ENCODE data around the gene MVB12B.

The MVB12B gene

DNA sequence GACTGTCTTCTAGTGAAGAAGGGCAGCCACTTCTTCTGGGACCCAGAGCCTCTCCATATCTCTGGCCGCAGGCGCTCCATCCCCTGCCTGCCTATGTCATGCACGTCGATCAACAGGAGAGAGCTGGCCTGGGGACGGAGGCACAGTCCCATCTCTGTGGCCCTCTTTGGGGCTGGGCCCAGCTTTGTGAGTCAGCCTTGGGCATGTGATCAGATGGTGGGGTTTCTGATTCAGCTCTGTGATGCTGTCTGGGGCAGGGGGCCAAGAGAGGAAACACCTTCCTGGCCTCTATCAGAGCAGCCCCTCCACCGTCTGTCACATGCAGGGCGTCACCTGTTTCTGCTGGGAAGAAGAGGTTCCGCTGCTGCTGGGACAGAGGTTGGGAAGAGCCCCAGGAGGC, 72.6 kb downstream of the MVB12B start:
- TF ChIP-seq POLR2AphosphoS5 (IDR thresholded peaks at IDR 0.05; ENCODE audit: low read depth, low read length), result no peak
- no peak for TF ChIP-seq FOXP2 (optimal IDR thresholded peaks at IDR 0.05; ENCODE audit: borderline replicate concordance, extremely low read depth, extremely low read length, insufficient read depth)
- no peak for TF ChIP-seq SIN3A (IDR thresholded peaks at IDR 0.05; ENCODE audit: borderline replicate concordance, insufficient read depth, low read length)
- TF ChIP-seq, protein P1, sequence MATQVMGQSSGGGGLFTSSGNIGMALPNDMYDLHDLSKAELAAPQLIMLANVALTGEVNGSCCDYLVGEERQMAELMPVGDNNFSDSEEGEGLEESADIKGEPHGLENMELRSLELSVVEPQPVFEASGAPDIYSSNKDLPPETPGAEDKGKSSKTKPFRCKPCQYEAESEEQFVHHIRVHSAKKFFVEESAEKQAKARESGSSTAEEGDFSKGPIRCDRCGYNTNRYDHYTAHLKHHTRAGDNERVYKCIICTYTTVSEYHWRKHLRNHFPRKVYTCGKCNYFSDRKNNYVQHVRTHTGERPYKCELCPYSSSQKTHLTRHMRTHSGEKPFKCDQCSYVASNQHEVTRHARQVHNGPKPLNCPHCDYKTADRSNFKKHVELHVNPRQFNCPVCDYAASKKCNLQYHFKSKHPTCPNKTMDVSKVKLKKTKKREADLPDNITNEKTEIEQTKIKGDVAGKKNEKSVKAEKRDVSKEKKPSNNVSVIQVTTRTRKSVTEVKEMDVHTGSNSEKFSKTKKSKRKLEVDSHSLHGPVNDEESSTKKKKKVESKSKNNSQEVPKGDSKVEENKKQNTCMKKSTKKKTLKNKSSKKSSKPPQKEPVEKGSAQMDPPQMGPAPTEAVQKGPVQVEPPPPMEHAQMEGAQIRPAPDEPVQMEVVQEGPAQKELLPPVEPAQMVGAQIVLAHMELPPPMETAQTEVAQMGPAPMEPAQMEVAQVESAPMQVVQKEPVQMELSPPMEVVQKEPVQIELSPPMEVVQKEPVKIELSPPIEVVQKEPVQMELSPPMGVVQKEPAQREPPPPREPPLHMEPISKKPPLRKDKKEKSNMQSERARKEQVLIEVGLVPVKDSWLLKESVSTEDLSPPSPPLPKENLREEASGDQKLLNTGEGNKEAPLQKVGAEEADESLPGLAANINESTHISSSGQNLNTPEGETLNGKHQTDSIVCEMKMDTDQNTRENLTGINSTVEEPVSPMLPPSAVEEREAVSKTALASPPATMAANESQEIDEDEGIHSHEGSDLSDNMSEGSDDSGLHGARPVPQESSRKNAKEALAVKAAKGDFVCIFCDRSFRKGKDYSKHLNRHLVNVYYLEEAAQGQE (IDR thresholded peaks at IDR 0.05; ENCODE audit: insufficient read depth in 1 of 2, low read depth in 2 of 2, low read length in 2 of 2), result no peak
- TF ChIP-seq TAF1 (IDR thresholded peaks at IDR 0.05; ENCODE audit: borderline replicate concordance, insufficient read depth, low read length), result no peak

DNA sequence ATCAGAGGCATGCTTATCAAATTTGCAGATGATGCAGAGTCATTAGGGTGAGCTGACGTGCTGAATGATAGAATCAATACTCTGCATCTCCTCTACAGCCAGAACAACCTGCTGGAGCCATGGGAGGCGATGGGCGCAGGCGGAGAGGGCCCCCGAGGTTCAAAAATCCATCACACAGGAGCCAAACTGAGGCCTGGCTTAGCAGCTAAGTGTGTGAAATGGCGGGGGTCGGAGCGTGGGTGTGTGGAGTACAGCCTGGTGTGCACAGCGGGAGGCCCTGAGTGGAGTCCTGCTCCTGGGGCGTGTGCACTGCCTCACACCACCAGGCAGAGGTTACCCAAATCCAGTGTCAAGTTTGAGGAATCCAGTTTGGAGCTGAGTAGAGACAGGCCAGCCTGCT, 73.2 kb downstream of the MVB12B start:
- TF ChIP-seq TAF1 (IDR thresholded peaks at IDR 0.05; ENCODE audit: borderline replicate concordance, insufficient read depth, low read length) (no peak), SIN3A (IDR thresholded peaks at IDR 0.05; ENCODE audit: borderline replicate concordance, insufficient read depth, low read length) (no peak), POLR2AphosphoS5 (IDR thresholded peaks at IDR 0.05; ENCODE audit: low read depth, low read length) (no peak), FOXP2 (optimal IDR thresholded peaks at IDR 0.05; ENCODE audit: borderline replicate concordance, extremely low read depth, extremely low read length, insufficient read depth) (no peak)
- TF ChIP-seq, protein P1 (IDR thresholded peaks at IDR 0.05; ENCODE audit: insufficient read depth in 1 of 2, low read depth in 2 of 2, low read length in 2 of 2), result no peak

- TF ChIP-seq FOXP2 (optimal IDR thresholded peaks at IDR 0.05; ENCODE audit: borderline replicate concordance, extremely low read depth, extremely low read length, insufficient read depth) (no peak), TAF1 (IDR thresholded peaks at IDR 0.05; ENCODE audit: borderline replicate concordance, insufficient read depth, low read length) (no peak), POLR2AphosphoS5 (IDR thresholded peaks at IDR 0.05; ENCODE audit: low read depth, low read length) (no peak), SIN3A (IDR thresholded peaks at IDR 0.05; ENCODE audit: borderline replicate concordance, insufficient read depth, low read length) (no peak)
- TF ChIP-seq, protein P1 (IDR thresholded peaks at IDR 0.05; ENCODE audit: insufficient read depth in 1 of 2, low read depth in 2 of 2, low read length in 2 of 2), result no peak
These were observed 73.9 kb downstream of the MVB12B start for GRCh38 chr9:126400571-126400970.

DNA sequence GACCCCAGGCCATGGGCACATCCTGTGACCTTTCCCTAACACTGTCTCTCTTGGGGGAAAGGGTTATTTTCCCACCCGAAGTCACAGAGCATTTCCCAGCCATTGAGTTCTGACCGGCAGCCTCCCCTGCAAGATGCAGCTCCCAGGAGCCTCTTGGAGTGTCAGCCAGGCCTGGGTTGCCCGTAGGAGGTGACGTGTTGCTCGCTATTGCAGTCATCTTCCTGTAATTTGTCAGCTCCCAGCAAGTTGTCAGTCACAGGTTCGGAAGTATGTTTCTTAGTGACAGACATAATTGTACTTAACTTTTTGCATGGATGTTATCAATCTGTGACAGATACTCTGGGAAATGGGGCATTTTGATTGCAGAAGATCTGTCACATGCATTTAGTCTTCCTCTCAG, 74.5 kb downstream of the MVB12B start:
- peak; percentile 31 for TF ChIP-seq FOXP2 (optimal IDR thresholded peaks at IDR 0.05; ENCODE audit: borderline replicate concordance, extremely low read depth, extremely low read length, insufficient read depth)
- TF ChIP-seq, protein P1 (IDR thresholded peaks at IDR 0.05; ENCODE audit: insufficient read depth in 1 of 2, low read depth in 2 of 2, low read length in 2 of 2), result no peak

- TF ChIP-seq FOXP2 (optimal IDR thresholded peaks at IDR 0.05; ENCODE audit: borderline replicate concordance, extremely low read depth, extremely low read length, insufficient read depth) (no peak), SIN3A (IDR thresholded peaks at IDR 0.05; ENCODE audit: borderline replicate concordance, insufficient read depth, low read length) (no peak), TAF1 (IDR thresholded peaks at IDR 0.05; ENCODE audit: borderline replicate concordance, insufficient read depth, low read length) (no peak), POLR2AphosphoS5 (IDR thresholded peaks at IDR 0.05; ENCODE audit: low read depth, low read length) (no peak)
- TF ChIP-seq, protein P1 (IDR thresholded peaks at IDR 0.05; ENCODE audit: insufficient read depth in 1 of 2, low read depth in 2 of 2, low read length in 2 of 2), result no peak
These were observed 75.0 kb downstream of the MVB12B start for GRCh38 chr9:126401581-126401980.

Measured in PFSK-1 (cell line).